Hepatocyte (in vitro differentiated cells): Measurements from ENCODE around the gene SLC9A7. TPM values are rescaled to one million over a fixed set of nuclear protein-coding genes. Genes with fewer than 3 reads are reported as not detected.

Experiments used
- DNase-seq: peaks from one replicate; pipeline ENCODE4 v3.0.0-alpha.2; 2016; ENCODE audit warnings: low spot score
- H2AFZ ChIP-seq: fragments of 200-600 bp; sonication (generic); 2 replicates; pipeline ENCODE4 v1.6.0; 2016; ENCODE audit warnings: antibody characterized with exemption, mild to moderate bottlenecking
- H3K27ac ChIP-seq: fragments of 200-600 bp; sonication (generic); 2 replicates; pipeline ENCODE4 v1.5.1; 2016; ENCODE audit warnings: mild to moderate bottlenecking
- H3K27me3 ChIP-seq: fragments of 200-600 bp; sonication (generic); 2 replicates; pipeline ENCODE4 v1.6.1; 2016
- H3K36me3 ChIP-seq: fragments of 200-600 bp; sonication (generic); replicated peaks from 2 replicates; pipeline ENCODE4 v1.5.1; 2016; ENCODE audit warnings: low read depth; ENCODE audit not compliant: insufficient read depth
- H3K4me1 ChIP-seq: fragments of 200-600 bp; sonication (generic); 2 replicates; pipeline ENCODE4 v1.5.1; 2016; ENCODE audit warnings: mild to moderate bottlenecking, moderate library complexity; ENCODE audit not compliant: insufficient read depth
- H3K4me2 ChIP-seq: fragments of 200-600 bp; sonication (generic); 2 replicates; pipeline ENCODE4 v1.6.0; 2016
- H3K4me3 ChIP-seq: fragments of 200-600 bp; sonication (generic); 2 replicates; pipeline ENCODE4 v1.5.1; 2016; ENCODE audit warnings: mild to moderate bottlenecking
- H3K79me2 ChIP-seq: fragments of 200-600 bp; sonication (generic); 2 replicates; pipeline ENCODE4 v1.6.0; 2017; ENCODE audit warnings: mild to moderate bottlenecking
- H3K9me2 ChIP-seq: fragments of 200-600 bp; sonication (generic); replicated peaks from 2 replicates; pipeline ENCODE4 v1.6.0; 2017; ENCODE audit warnings: mild to moderate bottlenecking; ENCODE audit not compliant: insufficient read depth
- H3K9me3 ChIP-seq: fragments of 200-600 bp; sonication (generic); 2 replicates; pipeline ENCODE4 v1.5.1; 2016; ENCODE audit warnings: low read depth, mild to moderate bottlenecking
- H4K20me1 ChIP-seq: fragments of 200-600 bp; sonication (generic); 2 replicates; pipeline ENCODE4 v1.6.0; 2016; ENCODE audit warnings: mild to moderate bottlenecking; ENCODE audit not compliant: insufficient read depth, poor library complexity, severe bottlenecking
- CTCF ChIP-seq: fragments of 200-600 bp; sonication (generic); IDR thresholded peaks from 2 replicates; pipeline ENCODE4 v1.5.1; 2016; ENCODE audit warnings: antibody characterized with exemption, mild to moderate bottlenecking; ENCODE audit not compliant: poor library complexity
- EZH2 ChIP-seq: fragments of 200-600 bp; sonication (generic); IDR thresholded peaks from 2 replicates; pipeline ENCODE4 v1.6.1; 2016; ENCODE audit warnings: antibody characterized with exemption, mild to moderate bottlenecking, borderline replicate concordance
- EZH2phosphoT487 ChIP-seq: fragments of 200-600 bp; sonication (generic); IDR thresholded peaks from one replicate; pipeline ENCODE4 v1.6.1; 2018; ENCODE audit warnings: antibody characterized with exemption, mild to moderate bottlenecking, low read depth, moderate library complexity; ENCODE audit not compliant: unreplicated experiment, severe bottlenecking
- WGBS: methylation state at CpG from one replicate; pipeline ENCODE4 v1.1.6; 2016; ENCODE audit warnings: low lambda C conversion rate; ENCODE audit errors: missing lambda C conversion rate; 5-methylcytosine and 5-hydroxymethylcytosine counted together
- polyA plus RNA-seq: library from polyadenylated mRNA; unstranded; fragments of >200 nt; fragmentation: Nextera tagmentation; extraction: Ambion mirVana; gene quantifications from 2 replicates; pipeline ENCODE4 v1.2.1, GENCODE V29; 2016
- total RNA-seq: library from RNA; depleted of rRNA; stranded (reverse); fragments of >200 nt; gene quantifications from 2 replicates; pipeline ENCODE4 v1.2.3, GENCODE V29; 2014

SLC9A7 gene
- total and polyA plus RNA-seq, 2 experiments from 2014 or later: 3.6 to 8.1 TPM

DNA sequence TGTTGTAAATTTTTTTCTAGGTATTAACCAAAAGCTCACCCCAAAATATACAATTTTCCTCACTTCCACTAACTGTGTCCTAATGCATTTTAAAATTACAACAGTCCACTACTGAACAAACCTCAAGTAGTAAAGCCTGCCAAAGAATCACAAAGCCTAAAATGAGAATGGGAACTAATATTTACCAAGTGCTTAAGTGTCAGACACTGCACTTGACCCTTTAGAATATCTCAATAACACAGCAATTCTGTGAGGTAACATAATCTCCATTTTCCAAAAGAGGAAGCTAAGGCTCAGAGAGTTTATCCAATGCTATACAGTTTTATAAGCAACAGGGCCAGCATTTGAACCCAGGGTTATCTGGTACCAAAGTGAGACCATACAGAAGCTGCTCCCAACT is 4.9 kb downstream of the SLC9A7 start:
- TF ChIP-seq CTCF (no peak), EZH2 (no peak), EZH2phosphoT487 (no peak)
- no peak overlapping the region for H3K27ac ChIP-seq
- DNase-seq: no peak
- H3K9me3 ChIP-seq: no peaks in the 10 kb centered on the region
- H3K4me1 ChIP-seq: no peaks in the 10 kb centered on the region
- H3K4me2 ChIP-seq: no peak overlapping the region
- H2AFZ ChIP-seq: no peak overlapping the region
- no peaks in the 10 kb centered on the region for H3K9me2 ChIP-seq
- no peak overlapping the region for H3K4me3 ChIP-seq
- no peaks in the 10 kb centered on the region for H3K36me3 ChIP-seq
- no peaks in the 10 kb centered on the region for H4K20me1 ChIP-seq
- no peaks in the 10 kb centered on the region for H3K27me3 ChIP-seq
- no peaks in the 10 kb centered on the region for H3K79me2 ChIP-seq

DNA sequence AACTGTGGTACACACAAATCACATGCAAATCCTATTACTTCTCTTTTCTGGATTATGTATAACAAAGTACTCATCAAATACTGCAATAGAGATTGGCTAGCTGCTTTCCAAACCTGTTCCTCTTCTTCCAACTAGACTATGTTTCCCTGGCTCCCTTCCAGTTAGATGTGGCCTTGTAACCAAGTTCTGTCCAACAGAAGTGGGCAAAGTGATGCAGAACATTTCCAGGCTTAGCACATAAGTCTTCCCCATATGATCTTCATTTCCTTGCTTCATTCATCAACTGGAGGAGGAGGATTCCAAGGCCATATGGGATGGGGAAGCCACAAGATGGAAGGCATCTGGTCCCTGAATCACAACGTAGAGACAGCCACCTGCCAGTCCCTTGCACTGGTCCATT is 8.0 kb downstream of the SLC9A7 start:
- H4K20me1 ChIP-seq: no peaks in the 10 kb centered on the region
- H3K9me2 ChIP-seq: no peaks in the 10 kb centered on the region
- no peaks in the 10 kb centered on the region for H3K36me3 ChIP-seq
- TF ChIP-seq CTCF (no peak), EZH2 (no peak), EZH2phosphoT487 (no peak)
- no peak overlapping the region for H3K27ac ChIP-seq
- no peak overlapping the region for H3K4me3 ChIP-seq
- no peak overlapping the region for H2AFZ ChIP-seq
- H3K9me3 ChIP-seq: no peaks in the 10 kb centered on the region
- DNase-seq: no peak
- no peaks in the 10 kb centered on the region for H3K4me1 ChIP-seq
- no peak overlapping the region for H3K4me2 ChIP-seq
- H3K27me3 ChIP-seq: no peaks in the 10 kb centered on the region
- 62% methylated on average over 1 of the region's 1 CpG for WGBS
- H3K79me2 ChIP-seq: no peaks in the 10 kb centered on the region

DNA sequence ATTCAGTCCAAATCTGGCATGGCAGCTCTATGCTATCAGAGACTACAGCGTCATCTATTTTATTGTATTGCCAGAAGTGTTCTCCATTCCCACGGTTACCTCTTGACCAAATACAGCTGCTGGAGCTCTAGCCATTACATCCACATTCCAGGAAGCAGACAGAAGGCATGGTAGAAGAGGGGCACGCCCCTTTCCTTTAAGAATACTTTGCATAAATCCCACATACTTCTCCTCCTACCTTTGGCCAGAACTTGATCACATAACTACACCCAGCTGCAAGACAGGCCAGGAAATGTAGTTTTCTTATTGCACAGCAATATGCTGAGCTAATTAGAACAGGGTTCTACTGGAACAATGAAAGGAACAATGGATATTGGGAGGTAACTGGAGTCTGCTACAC is 14.9 kb downstream of the SLC9A7 start:
- Histone ChIP-seq H3K9me2 (no peaks in the 10 kb centered on the region), H3K4me2 (no peak overlapping the region), H3K79me2 (no peaks in the 10 kb centered on the region), H3K4me1 (no peaks in the 10 kb centered on the region), H3K36me3 (no peaks in the 10 kb centered on the region), H4K20me1 (no peaks in the 10 kb centered on the region), H3K27me3 (no peaks in the 10 kb centered on the region), H3K4me3 (no peak overlapping the region), H3K27ac (no peak overlapping the region), H3K9me3 (no peaks in the 10 kb centered on the region), H2AFZ (no peak overlapping the region)
- 52% methylated on average over 3 of the region's 3 CpGs for WGBS
- no peak for TF ChIP-seq CTCF
- no peak for TF ChIP-seq EZH2
- no peak for DNase-seq

GRCh38 chrX:46743046-46743445 is 15.9 kb downstream of the SLC9A7 start:
- H3K36me3 ChIP-seq: no peaks in the 10 kb centered on the region
- no peak overlapping the region for H3K4me3 ChIP-seq
- H3K9me2 ChIP-seq: no peaks in the 10 kb centered on the region
- H3K4me1 ChIP-seq: no peaks in the 10 kb centered on the region
- H2AFZ ChIP-seq: no peak overlapping the region
- no peak overlapping the region for H3K4me2 ChIP-seq
- H4K20me1 ChIP-seq: no peaks in the 10 kb centered on the region
- H3K9me3 ChIP-seq: no peaks in the 10 kb centered on the region
- H3K79me2 ChIP-seq: no peaks in the 10 kb centered on the region
- 50% methylated on average over 1 of the region's 1 CpG for WGBS
- H3K27me3 ChIP-seq: no peaks in the 10 kb centered on the region
- DNase-seq: no peak
- TF ChIP-seq CTCF: no peak
- TF ChIP-seq EZH2phosphoT487: no peak
- no peak for TF ChIP-seq EZH2
- no peak overlapping the region for H3K27ac ChIP-seq
